Medulla oblongata (tissue), 1 donor: Measurements from ENCODE around the gene PPARG.

Source experiments
- DNase-seq: peaks from one replicate; pipeline ENCODE4 v3.0.0-alpha.2; 2015; ENCODE audit errors: extremely low spot score

Gene PPARG

GRCh38 chr3:12343047-12343501 lies 54.2 kb downstream of the PPARG start:
- DNase-seq, result no peak

DNA sequence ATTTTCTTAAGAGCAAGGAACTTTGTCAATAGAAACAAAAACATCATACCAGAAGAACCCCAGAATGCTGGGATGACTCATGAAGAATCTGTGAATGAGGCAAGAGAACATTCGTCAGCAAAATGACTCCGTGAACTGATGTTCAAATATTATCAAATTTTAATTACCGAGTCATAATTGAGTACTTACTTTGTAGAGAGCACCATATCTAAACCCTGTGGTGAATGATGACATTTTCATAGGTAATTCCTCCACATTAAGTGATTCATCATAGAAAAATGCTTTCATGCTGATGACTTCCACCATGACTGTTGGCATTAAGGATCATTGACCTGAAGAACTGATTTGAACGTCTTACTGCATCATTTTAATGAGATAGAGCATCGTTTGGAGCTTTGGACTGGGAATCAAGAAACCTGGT lies 56.3 kb downstream of the PPARG start:
- DNase-seq, result no peak

- no peak for DNase-seq
Measured at GRCh38 chr3:12345584-12346494, 57.0 kb downstream of the PPARG start.

DNA sequence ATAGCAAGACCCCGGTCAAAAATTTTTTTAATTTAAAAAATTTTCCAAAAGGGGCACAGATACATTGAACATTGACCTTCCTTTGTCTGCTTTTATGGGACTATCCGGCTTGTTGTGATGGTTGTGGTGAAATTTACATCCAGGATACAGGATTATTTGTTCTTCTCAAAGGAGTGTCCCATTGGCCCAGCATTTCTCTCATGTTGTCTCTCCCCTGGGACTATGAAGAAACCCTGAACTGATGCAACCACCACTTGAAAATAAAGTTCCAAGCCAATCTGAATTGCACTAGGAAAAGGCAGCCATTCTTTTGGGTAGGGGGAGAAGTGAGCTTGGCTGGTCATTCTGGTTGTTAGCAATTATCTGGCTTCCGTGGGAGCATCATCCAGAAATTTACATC lies 58.4 kb downstream of the PPARG start:
- DNase-seq, result no peak

- peak; percentile 71 for DNase-seq
Measured at GRCh38 chr3:12349895-12350811, 61.3 kb downstream of the PPARG start.

GRCh38 chr3:12351145-12351544 lies 62.3 kb downstream of the PPARG start:
- DNase-seq, result peak; percentile 21

DNA sequence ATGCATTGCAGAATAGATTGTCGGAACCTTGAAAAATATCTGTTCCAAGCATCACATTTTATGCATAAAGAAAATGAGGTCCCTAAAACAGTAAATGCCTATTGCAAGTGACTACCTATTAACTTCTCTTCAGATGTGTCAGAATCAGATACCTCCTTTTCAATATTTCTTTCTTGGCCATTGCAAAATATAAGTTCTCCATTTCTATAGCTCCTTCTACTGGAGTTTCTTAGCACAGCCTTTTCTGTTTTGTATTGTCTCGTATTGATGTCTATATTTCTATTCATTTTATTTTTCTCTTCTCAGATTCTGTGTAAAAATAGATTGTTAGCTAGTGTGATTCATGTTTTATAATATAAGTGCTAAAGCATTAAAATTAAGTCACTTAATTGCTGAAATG lies 63.4 kb downstream of the PPARG start:
- DNase-seq, result no peak

GRCh38 chr3:12352755-12353154 lies 63.9 kb downstream of the PPARG start:
- no peak for DNase-seq

DNA sequence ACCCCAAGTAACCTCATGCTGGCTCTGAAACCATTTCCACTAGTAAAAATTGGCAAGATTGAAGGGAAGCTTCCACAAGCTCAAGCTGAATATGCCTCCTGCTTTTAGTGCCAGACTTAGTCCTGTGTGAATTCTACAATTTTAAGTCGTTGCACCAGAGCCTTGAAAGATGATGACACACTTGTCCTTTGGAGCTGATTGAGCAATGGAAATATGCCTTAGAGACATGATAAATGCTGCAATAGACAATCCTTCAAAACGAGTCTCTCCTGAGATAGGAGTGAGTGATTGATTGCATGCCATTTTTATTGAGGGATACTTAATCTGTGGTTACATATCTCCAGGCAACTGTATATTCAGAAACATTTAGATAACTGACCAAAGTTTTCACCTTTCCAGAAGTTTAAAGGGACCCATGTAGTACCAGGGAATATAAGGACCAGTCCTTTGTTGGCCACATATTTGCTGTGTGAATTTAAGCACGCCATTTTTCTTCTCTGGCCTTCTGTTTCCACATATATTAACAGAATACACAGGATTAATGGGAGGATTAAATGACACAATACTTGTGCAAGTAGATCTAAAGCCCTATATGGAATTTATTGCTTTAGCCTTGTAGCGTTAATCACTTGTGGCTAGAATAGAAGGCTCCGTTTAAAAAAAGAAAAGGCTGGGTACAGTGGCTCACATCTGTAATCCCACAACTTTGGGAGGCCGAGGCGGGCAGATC lies 65.1 kb downstream of the PPARG start:
- DNase-seq, result no peak

- no peak for DNase-seq
Measured at GRCh38 chr3:12356175-12356574, 67.3 kb downstream of the PPARG start.

- no peak for DNase-seq
Measured at GRCh38 chr3:12356996-12357395, 68.1 kb downstream of the PPARG start.

DNA sequence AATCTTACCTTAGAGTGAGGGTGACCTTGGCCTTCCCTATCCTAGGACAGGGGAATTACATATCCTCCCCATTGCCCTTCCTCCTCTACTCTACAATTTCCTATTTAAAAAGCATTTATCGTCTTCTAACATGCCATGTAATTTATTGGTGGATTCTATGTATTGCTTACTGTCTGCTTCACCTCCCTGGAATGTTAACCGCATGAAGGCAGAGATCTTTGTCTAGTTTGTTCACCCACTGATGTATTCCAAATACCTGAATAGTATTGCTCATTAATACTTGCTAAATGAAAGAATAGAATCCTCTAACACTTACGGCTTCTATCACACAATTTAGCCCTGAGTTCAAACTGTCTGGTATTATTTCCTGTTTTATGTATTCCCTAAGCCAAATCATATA lies 68.6 kb downstream of the PPARG start:
- no peak for DNase-seq

GRCh38 chr3:12363397-12364195 lies 74.7 kb downstream of the PPARG start:
- DNase-seq, result no peak

DNA sequence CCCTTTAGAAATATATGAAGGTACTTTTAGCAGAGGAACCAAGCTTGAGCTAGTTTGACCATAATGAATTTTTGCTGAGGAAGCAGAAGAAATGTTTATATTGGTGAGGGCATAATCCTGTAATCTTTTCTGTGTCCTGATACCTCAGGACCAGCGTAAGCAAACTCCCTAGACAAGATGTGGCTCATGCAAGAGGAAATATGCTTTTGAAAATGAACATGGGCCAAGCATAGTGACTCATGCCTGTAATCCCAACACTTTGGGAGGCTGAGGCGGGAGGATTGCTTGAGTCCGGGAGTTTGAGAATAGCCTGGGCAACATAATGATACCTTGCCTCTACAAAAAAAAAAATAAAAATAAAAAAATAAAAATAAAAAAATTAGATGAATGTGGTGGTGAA lies 78.5 kb downstream of the PPARG start:
- DNase-seq, result no peak

GRCh38 chr3:12369029-12369428 lies 80.2 kb downstream of the PPARG start:
- DNase-seq, result no peak

DNA sequence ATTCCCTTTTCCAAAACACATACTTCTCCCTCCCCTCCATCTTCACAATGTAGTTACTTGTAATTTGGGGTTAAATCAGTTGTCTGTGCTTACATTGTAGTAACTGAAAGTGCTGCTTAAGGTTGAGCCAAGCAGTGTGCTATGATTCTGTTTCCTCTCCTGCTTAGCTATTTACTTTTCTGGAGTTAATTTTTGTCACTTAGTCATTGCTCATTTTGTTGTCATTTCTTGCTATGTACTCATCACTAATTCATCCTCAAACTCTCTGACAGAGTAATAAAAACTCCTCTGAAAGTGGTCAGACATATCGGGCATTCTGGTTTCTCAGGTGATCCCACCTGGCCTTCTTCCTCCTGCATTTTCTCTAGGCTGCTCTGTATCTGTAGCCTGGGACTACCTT lies 80.7 kb downstream of the PPARG start:
- no peak for DNase-seq

DNA sequence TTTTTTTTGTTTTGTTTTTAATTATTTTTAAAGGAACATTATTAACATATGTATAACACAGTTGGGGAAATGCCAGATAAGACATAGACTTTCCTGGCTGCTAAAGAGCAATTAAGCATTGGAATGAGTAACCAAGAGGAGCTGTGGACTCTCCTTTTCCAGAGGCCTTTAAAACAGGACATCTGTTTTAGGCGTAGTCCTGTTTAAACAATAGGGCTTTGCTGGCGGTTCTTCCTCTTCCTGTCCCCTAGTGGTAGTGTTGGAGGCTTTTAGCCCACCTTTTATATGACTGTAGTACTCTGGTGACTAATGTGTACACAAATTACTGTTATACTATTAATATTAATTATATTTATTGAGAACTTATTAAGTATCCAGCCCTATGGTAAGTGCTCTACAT lies 81.9 kb downstream of the PPARG start:
- DNase-seq, result no peak

GRCh38 chr3:12371525-12372140 lies 82.8 kb downstream of the PPARG start:
- no peak for DNase-seq

GRCh38 chr3:12372741-12373280 lies 83.9 kb downstream of the PPARG start:
- no peak for DNase-seq

GRCh38 chr3:12375572-12375971 lies 86.7 kb downstream of the PPARG start:
- DNase-seq, result no peak
